Measurements from ENCODE around the gene GYPC.
"Not testable (repeated sequence)": the region's sequence is repeated elsewhere in the genome, so short reads cannot be mapped to it uniquely, and the experiment has no call there.

The GYPC gene

DNA sequence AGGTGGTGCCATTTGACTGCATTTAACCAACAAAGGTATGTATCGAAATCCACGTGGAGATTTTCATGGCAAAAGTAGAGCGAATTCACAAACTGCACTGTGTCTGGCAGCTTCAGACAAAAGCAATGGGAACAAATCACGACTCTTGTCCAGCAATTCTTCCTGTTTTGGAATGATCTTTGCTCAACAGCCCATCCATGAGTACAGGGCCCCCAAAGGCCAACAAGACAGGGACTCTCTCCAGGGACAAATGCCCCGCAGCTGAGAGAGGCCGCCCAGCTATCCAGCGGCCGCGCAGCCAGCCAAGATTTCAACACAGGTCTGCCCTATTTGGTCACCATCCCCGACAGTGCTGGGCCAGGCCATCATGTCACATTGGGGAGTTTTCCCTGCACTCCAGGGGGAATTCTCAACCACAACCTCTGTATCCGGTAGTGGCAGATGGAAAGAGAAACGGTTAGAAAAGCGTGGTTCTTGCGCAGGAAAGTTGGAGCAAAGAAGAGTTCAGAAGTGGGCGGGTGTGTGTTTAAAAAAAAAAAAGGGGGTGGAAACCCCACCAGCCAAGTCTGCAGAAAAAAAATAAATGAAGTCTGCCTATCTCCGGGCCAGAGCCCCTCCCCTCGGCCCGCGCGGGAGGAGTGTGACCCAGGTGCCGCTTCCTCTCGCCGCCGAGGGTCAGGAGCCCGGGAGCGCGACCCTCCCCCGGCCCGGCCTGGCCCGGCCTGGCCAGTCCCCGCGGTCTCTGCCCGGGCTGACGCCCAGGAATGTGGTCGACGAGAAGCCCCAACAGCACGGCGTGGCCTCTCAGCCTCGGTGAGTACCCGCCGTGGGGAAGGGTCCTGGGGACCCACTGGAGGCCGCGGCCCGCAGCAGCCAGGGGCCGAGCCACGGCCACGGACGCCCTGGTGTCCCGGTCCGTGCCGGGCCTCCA is at the start of gene GYPC:
GYPC (plus strand) TSS at position 659 of the 931 bp plus-strand sequence; CDS start at position 765, 106 bp downstream.
- peak in 1 of 3 donors; percentile 39 for DNase-seq (ENCODE audit: low read depth in 3 of 3, low spot score in 1 of 3)

DNA sequence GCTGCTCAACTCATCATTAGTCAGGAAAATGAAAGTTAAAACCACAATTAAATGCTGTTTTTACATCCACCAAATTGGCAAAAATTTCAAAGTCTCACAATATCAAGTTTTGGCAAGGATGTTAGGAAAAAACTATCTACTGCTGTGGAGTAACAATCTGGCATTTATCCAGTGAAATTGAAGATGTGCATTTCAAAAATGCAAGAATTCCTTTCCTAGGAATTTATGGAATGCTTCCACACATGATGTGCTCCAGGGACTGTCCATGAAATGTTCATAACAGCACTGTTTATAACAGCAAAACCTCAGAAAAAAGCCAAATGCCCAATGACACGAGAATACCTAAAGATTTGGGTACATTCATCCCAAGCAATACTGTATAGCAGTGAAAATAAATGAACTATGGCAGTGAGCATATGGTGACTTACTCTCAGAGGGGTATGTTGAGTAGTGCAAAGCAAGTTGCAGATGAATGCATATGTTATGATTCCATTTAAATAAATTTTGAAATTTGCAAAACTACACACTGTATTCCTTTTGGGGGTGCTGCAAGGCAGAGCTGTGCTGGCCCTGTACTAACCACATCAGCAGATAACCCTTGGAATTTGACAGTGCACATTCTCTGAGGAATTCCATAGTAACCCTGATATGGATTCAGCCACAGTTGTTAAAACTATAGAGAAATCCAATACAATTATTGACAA is 41.3 kb upstream of the GYPC start:
- no peak for DNase-seq (ENCODE audit: low read depth in 3 of 3, low spot score in 1 of 3)

- DNase-seq (ENCODE audit: low read depth in 3 of 3, low spot score in 1 of 3), result no peak
These were observed 39.3 kb upstream of the GYPC start for GRCh38 chr2:126616606-126617069.

GRCh38 chr2:126620302-126620701 is 35.7 kb upstream of the GYPC start:
- DNase-seq (ENCODE audit: low read depth in 3 of 3, low spot score in 1 of 3), result no peak

DNA sequence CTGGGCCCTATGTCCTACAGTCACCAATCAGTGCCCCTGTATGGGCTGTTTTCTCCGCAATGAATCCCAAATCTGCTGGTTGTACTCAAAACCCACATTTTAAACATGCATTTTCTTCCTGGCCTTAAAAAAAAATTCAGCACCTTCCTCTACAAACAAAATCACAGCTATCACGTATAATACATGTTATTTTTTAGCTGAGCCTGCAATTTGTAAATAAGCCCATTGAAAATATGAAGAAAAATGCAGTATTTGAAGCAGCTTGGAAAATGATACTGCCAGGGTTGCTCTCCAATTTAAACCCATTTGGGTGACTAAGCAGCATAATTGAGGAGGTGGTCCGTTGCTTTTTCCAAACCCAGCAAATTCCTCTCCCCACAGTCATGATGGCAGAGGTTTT is 33.0 kb upstream of the GYPC start:
- no peak for DNase-seq (ENCODE audit: low read depth in 3 of 3, low spot score in 1 of 3)

GRCh38 chr2:126627643-126628042 is 28.3 kb upstream of the GYPC start:
- no peak for DNase-seq (ENCODE audit: low read depth in 3 of 3, low spot score in 1 of 3)

- no peak for DNase-seq (ENCODE audit: low read depth in 3 of 3, low spot score in 1 of 3)
These were observed 21.6 kb upstream of the GYPC start for GRCh38 chr2:126634273-126634861.

- no peak for DNase-seq (ENCODE audit: low read depth in 3 of 3, low spot score in 1 of 3)
These were observed 20.7 kb upstream of the GYPC start for GRCh38 chr2:126635281-126635680.

GRCh38 chr2:126635736-126636135 is 20.2 kb upstream of the GYPC start:
- DNase-seq (ENCODE audit: low read depth in 3 of 3, low spot score in 1 of 3), result no peak

DNA sequence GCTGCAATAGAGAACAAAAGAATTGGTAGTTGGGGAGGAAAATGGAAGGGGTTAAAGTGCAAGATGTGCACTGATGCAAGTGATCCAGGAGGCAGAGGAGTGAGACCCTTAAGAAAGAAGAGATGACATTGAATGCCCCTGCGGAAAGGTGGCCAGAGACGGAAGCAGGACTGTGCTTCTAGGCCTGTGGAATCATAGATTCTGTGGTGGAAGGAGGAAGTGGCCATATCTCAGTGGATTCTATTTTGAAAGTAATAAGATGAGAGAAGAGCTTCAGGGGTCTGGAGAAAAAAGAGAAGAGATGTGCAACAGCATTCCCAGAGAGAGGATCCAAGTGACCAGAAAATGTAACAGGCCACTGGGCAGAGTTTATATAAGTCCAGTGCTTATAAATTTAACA is 18.6 kb upstream of the GYPC start:
- DNase-seq (ENCODE audit: low read depth in 3 of 3, low spot score in 1 of 3), result no peak

GRCh38 chr2:126638746-126639145 is 17.2 kb upstream of the GYPC start:
- no peak for DNase-seq (ENCODE audit: low read depth in 3 of 3, low spot score in 1 of 3)

DNA sequence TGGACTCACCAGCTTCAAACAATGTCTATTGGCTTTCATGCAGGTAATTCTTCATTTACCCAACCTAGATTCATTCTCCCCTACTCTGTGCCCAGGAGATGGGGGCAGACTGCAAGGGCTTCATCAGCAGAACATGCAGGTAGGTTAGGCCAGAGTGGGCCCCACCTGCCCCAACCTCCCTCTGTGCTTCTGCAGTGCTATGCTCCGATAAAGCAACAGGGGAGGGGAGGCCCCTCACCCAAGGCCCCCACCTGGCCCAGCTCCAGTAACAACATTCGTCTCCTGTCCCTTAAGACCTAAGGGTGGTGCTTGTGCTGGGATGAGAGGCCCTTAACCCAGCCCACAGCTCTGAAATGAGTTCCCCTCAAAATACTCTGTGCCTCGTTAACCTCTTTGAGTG is 16.7 kb upstream of the GYPC start:
- DNase-seq (ENCODE audit: low read depth in 3 of 3, low spot score in 1 of 3), result no peak

DNA sequence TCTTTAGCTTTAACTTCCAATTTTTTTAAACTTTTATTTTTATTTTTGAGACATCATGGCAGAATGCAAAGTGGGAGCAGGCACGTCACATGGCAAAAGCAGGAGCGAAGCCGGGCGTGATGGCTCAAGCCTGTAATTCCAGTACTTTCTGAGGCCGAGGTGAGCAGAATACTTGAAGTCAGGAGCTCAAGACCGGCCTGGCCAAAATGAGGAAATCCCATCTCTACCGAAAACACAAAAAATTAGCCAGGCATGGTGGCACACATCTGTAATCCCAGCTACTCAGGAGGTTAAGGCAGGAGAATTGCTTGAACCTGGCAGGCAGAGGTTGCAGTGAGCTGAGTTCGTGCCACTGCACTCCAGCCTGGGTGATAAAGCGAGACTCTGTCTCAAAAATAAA is 14.7 kb upstream of the GYPC start:
- DNase-seq (ENCODE audit: low read depth in 3 of 3, low spot score in 1 of 3), result not testable (repeated sequence)

DNA sequence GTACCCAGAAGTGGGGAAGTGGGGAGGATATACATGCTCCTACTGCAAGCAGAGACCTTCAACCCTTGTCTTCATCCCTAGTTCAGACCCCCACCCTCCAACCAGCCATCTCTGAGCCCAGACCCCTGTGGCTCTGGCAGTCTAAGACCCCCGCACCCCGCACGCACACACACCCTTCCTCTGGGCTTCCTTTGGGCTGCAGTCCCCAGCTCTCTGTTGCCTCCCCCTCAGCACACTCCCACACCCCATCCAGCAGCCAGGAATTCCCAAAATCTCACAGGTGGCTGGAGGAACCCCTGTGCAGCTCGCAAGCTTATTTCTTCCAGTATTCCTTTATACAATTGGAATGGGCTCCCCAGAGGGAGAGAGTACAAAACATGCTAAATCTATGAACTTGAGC is 13.9 kb upstream of the GYPC start:
- no peak for DNase-seq (ENCODE audit: low read depth in 3 of 3, low spot score in 1 of 3)

DNA sequence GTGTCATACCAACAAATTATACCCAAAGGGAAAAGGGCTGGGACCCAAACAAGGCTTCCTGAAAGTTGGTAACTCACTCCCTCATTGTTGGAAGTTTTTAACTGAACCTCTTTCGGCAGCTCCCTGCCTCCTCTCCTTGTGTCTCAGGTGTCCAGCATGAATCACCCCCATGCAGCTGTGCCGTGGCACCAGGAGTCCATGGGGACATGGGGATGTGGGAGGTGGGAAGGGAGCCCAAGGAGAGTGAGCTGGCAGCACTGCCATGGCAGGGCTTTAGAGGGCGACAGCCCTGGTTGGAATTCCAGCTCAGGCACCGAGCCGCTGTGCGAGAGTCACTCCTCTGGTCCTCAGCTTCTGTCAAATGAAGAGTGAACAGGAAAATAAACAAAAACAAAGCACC is 12.5 kb upstream of the GYPC start:
- no peak for DNase-seq (ENCODE audit: low read depth in 3 of 3, low spot score in 1 of 3)

DNA sequence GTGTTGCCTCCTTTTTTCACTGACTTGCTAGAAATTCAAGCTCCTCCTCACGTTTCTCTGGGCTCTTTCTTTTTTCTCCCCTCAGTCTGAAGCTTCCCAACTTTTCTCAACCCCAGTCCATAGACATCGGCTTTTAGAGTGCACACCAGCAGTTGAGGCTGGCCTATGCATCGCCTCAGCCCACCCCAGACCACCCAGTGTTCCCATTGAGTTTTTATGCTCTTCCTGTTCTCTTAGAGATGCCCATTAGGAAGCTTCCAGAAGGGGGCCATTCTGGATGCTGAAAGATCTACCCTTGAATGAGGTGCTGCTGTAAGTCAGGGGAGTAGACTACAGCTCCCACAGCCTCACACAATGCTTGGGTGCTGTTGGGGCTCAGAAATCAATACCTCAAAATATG is 12.0 kb upstream of the GYPC start:
- no peak for DNase-seq (ENCODE audit: low read depth in 3 of 3, low spot score in 1 of 3)

DNA sequence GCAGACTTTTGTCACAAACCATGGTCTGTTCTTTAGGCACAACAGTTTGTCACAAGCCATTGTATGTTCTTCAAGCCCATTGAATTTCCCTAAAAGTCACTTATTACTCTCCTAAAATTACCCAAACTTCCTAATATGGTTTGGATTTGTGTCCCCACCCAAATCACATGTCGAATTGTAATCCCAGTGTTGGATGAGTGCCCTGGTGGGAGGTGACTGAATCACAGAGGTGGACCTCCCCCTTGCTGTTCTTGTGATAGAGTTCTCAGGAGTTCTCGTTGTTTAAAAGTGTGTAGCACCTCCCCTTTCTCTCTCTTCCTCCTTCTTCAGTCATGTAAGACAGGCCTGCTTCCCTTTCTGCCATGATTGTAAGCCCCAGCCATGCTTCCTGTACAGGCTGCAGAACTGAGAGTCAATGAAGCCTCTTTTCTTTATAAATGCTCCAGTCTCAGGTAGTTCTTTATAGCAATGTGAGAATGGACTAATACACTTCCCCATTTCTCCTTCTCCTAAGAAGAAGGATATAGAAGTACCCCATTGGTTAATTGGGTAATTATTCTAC is 11.2 kb upstream of the GYPC start:
- no peak for DNase-seq (ENCODE audit: low read depth in 3 of 3, low spot score in 1 of 3)

- DNase-seq (ENCODE audit: low read depth in 3 of 3, low spot score in 1 of 3), result no peak
These were observed 10.7 kb upstream of the GYPC start for GRCh38 chr2:126645211-126645618.

DNA sequence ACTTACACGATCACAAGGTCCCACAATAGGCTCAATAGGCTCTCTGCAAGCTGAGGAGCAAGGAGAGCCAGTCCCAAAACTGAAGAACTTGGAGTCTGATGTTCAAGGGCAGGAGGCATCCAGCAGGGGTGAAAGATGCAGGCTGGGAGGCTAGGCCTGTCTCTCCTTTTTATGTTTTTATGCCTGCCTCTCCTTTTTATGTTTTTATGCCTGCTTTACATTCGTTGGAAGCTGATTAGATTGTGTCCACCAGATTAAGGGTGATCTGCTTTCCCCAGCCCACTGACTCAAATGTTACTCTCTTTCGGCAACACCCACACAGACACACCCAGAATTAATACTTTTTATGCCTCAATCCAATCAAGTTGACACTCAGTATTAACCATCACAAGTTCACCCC is 9.9 kb upstream of the GYPC start:
- no peak for DNase-seq (ENCODE audit: low read depth in 3 of 3, low spot score in 1 of 3)

DNA sequence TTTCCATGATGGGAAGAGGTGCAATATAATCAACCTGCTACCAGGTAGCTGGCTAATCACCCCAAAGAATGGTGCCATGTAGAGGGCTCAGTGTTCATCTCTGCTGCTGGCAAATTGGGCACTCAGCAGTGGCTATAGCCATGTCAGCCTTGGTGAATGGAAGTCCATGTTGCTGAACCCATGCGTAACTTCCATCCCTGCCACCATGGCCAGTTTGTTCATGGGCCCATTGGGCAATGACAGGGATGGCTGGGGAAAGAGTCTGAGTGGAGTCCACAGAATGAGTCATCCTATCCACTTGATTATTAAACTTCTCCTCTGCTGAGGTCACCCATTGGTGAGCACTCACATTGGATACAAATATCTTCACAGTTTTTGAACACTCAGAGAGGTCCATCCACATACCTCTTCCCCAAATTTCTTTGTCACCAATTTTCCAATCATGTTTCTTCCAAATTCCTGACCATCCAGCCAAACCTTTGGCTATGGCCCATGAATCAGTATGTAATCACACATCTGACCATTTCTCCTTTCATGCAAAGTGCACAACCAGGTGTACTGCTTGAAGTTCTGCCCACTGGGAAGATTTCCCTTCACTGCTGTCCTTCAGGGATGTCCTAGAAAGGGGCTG is 8.1 kb upstream of the GYPC start:
- DNase-seq (ENCODE audit: low read depth in 3 of 3, low spot score in 1 of 3), result not testable (repeated sequence)

GRCh38 chr2:126648345-126648786 is 7.6 kb upstream of the GYPC start:
- not testable (repeated sequence) for DNase-seq (ENCODE audit: low read depth in 3 of 3, low spot score in 1 of 3)
